Activated T-cell treated with anti-CD3 and anti-CD28 coated beads for 4 hours (primary cell): ENCODE measurements around the gene ABCC5.
"Not testable (repeated sequence)": the region's sequence is repeated elsewhere in the genome, so short reads cannot be mapped to it uniquely, and the experiment has no call there.

Experiments used
- DNase-seq: peaks from one replicate; pipeline ENCODE4 v3.0.0-alpha.2; 2020

The ABCC5 gene

DNA sequence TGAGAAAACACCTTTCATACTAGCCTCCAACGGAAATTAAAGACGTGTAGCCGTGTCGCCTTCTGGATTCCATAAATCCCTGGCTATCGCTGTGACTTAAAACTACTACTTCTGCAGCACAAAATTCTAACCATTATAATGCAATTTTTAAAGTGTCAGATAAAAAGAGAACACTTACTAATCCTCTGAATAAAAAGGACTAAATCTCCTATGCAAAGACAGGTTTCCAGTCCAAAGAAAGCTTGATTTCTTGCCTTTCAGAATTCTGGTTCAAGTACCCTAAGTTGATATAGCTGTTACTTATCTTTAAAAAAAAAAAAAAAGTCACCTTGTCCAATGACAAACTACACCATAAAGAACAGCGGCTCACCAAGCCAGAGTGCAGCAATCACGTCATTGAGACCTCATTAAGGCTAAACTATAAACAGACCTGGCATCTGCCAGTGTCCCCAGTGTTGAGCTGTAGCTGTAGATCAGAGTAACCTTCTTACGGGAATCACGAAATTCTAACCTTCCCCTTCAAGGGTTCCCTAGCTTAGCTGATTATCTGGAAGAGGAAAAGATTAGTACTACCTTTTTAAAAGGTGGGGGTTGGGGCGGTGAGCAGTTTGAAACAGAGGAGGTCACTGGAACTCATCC is 2.2 kb downstream of the ABCC5 start:
- no peak for DNase-seq

DNA sequence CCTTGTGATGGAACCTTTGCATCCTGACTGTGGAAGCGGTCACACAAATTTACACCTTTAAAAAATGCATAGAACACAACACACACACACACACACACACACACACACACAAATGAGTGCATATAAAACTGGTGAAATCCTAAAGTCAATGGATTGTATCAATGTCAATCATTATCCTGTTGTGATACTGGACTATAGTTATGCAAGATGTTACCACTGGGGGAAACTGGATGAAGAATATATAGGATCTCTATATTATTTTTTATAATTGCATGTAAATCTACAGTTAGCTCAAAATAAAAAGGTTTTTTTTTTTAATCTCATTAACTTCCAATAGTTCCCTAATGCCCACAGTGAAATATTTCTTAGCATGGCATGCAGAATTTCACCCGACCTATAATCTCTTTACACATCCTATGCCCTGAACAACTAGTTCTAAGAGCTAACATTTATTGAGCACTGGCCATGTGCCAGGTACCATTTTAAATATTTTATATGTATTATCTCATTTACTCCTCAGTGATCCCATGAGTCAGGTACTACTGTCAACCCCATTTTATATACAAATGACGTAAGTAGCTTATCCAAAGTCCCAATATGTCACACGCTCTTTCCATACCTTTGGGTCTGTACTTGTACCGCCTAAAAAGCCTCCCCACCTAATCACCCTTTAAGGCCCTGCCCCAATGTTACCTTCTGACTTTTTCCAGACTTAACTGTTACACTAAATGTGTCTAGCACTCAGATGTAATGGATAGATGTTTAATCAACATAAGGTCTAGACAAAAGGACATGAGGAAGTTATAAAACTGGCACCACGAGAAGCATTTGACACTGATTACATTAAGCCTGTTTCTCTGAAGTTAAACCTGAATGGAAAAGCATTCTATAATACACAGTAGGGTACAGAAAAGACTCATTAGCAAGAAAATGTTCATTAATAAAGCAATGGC is 5.5 kb downstream of the ABCC5 start:
- no peak for DNase-seq

DNA sequence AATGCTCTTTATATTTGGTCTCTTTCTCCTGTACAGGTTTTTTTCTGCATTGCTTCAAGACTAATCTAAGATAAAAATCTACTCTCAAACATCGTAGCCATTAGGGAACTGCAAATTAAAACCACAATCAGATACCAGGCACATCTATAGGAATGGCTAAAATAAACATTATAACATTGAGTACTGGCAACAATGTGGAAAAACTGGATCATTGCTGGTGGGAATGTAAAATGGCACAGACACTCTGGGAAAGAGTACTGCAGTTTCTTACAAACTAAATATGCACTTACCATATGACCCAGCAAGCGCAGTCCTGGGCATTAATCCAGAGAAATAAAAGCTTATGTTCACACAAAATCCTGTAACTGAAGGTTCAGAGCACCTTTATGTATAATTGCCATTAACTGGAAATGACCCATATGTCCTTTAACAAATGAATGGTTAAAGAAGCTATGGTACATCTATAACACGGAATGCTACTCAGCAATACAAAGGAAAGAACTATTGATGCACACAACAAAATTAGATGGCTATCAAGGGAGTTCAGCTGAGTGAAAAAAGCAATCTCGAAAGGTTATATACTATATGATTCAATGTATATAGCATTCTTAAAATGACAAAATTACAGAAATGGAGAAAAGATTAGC is 6.3 kb downstream of the ABCC5 start:
- no peak for DNase-seq

DNA sequence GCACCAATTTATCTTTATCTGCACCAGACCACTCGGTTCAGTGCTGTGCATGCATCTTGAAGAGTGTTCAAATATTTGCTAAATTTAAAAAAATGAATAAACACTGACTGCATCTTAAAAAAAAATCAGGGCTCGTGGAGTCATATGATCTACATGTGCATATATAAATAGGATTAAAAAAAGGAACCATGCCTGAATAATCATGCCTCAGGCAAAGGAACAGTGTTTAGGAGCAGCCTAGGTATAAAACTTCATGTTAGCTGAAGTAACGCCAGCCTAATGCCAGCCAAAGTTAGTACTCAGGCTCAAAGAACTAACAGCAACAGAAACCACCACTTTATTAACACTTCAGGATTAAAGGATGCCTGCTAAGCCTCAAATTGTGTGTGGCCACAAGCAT is 9.5 kb downstream of the ABCC5 start:
- DNase-seq: no peak

DNA sequence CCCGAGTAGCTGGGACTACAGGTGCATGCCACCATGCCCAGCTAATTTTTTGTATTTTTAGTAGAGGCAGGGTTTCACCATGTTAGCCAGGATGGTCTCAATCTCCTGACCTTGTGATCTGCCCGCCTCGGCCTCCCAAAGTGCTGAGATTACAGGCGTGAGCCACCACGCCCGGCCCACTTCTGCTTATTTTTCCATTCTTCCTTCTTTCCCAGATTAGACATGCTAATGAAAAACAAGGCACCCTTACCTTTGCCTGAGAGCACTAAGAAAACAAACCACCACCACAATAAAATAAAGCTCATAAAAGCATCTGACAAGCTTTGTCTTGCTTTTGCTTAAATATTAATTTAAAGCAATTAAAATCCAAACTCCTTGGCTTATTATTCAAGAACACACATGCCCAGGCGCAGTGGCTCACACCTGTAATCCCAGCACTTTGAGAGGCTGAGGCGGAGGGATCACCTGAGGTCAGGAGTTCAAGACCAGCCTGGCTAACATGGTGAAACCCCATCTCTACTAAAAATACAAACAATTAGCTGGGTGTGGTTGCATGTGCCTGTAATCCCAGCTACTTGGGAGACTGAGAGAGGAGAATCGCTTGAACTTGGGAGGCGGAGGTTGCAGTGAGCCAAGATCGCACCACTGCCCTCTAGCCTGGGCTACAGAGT is 10.4 kb downstream of the ABCC5 start:
- not testable (repeated sequence) for DNase-seq

DNA sequence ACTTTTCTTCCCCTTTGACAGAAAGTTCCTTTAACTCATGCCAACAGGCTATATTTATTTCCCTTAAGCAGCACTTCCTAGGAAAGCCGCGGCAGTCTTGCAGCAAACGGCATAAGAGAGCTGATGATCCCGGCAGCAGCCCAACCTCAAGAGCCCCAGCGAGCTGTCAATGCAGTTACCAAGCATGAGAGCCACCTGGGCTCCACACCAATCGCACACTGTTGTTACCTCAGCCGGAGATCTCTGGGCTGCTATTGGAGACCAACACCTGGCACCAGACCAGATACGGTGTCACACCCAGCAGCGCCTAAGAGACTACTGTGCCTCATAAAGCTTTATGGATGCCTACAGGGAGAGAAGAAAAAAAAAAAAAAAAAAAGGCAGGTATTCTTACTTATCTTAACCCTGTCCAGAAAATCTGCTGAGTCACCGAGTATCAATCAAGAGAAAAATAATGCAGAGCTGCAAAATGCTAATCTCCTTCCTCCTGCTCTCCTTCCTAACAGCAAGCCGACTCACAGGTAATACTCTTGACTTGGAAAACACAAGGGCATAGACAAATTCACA is 11.7 kb downstream of the ABCC5 start:
- DNase-seq: no peak

DNA sequence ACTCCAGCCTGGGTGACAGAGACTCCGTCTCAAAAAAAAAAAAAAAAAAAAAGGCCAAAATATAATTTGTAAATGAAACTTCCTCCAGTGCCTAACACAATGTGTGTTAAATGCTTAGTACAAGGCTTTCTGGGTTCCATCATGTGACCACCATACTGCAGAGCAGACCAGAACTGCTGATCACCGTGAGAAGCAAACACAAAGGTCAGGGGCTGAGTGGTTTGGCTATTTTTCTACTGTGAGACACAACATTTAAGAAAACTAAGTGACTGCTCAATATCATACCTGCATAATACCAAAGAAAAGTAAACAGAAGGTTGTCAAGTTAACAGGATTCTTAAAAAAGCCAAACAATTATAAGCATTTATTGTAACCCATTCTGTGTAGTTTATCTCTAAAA is 13.2 kb downstream of the ABCC5 start:
- DNase-seq: no peak

GRCh38 chr3:184003187-184003967 is 14.3 kb downstream of the ABCC5 start:
- no peak for DNase-seq

- DNase-seq: no peak
Observed at GRCh38 chr3:184002469-184002868, 15.2 kb downstream of the ABCC5 start.

DNA sequence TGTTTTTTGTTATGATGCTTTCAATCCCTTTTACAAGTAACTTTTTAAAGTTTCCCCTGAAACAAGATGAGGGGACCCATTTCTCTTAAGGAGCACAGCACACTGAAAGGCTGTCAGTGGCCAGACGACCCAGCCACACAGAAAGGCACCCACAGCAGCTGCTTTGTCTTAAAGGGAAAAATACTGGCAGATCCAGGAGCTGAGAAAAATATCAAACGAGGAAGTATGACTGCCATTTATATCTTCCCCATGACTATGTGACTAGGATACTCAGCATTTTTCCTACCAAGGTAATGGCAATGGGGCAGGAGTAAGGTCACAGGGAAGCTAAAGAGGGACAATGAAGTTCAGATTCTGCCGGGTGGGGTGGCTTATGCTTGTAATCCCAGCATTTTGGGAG is 15.9 kb downstream of the ABCC5 start:
- no peak for DNase-seq

DNA sequence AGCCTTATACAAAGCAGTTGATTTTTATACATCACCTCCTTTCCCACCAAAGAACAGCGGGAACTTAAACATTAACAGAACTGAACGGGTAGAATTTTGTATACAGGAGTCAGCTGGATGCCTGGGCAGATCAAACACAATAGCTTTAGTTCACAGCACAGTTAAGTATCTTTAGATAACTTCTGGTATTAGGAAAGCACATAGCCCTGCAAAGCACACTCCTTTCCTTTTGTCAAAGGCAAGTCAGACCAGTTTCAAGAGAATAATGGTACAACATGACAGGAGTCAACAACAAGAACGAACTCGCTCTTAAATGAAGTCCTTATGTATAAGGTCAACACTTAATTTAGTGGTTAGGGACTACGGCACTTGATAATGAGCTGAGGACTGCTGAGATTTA is 26.3 kb downstream of the ABCC5 start:
- DNase-seq: no peak

DNA sequence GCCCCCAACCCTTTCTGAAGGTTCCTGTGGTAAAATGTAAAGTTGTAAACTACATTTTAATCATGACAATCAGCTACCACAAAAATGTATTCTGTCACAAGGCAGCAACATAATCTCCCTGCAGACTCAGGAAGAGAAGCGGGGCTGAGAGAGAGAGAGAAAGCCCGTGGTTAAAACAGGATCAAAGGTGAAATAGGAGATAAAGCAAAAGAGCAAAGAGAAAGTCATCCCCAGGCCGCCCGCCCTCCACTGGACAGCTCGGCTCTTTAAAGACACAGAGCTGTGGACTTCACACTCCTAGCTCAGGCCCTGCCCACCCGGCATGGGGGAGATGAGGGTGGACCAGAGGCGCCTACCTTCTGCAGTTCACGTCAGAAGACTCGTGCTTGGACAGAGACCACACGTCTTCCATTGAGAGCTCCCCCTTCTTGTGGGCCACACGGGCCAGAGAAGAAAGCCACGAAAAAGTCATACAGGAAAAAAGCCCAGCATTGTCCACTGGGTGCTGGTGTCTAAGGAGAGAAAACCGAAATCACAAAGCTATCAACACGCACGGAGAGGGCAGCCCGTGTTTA is 29.4 kb downstream of the ABCC5 start:
- no peak for DNase-seq

- no peak for DNase-seq
Observed at GRCh38 chr3:183987000-183987600, 30.6 kb downstream of the ABCC5 start.

DNA sequence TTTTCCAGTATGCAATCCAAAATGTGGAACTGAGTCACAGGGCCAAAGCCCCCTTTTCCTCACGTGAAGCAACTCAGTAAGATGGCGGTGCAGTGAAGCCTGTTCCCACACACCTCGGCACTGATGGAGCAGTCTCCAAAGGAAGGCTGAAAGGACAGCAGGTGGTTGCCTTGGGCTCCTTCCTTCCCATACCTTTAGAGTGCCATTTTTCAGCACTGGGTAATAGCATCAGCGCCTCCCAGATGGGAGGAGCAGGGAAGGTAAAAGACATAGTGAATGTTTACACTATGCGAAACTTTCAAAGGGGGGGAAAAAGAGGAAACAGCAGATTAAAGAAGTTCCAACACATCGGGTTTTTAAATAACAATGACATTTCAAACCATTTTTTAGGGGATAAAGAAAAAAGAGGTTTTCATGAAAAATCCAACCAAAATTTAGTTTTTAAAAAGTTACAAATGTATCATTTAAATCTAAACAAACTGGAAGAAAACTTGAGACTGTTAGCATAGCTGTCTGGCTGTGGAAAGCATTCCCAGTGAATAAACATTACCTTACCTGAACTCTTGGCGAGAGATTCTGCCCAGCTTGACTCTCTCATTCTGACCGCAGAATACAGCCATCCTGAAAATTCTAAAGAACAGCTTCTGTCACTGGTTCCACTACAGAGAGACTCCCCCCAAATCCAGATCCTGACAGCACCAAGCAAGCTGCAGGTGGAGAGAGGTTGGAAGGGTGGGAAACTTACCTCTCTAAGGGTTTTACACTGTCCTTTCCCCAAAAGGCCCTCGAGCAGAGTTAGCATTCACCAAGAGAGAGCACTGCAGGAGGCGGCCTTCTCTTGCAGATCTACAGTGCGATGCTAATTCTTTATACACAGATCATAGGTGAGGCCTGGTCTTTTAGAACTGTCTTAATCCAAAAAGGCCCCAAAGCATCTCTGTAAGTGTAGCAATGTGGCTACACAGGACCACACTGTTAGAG is 32.6 kb downstream of the ABCC5 start:
- DNase-seq: no peak

DNA sequence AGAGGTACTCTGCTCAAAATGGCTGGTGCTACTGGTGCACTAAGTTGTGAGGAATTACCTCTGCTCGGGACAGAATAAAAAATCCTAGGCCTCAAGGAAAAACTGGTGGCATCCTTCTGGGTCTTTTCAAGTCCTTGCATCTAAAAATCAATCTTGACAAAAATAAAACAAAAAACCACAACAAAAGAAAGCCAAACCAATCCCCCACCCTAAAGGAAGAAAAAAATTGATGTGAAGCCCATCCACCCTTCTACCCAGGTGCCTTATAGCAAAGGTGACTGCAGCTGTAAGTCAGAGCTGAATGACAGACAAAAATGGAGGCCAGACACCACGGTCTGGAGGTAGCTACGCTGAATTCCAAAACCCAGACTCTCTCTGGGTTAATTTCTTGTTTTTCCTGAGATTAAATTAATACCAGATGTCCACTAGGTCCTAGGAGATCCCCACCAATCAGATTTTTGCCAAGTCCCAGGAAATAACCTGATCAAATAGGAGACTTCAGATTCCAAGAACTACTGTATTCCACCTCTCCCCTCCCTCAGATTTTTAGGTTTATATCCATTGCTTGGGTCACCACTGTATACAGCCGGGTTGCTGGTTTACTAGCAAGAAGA is 33.5 kb downstream of the ABCC5 start:
- no peak for DNase-seq

- no peak for DNase-seq
Observed at GRCh38 chr3:183981990-183982644, 35.6 kb downstream of the ABCC5 start.

DNA sequence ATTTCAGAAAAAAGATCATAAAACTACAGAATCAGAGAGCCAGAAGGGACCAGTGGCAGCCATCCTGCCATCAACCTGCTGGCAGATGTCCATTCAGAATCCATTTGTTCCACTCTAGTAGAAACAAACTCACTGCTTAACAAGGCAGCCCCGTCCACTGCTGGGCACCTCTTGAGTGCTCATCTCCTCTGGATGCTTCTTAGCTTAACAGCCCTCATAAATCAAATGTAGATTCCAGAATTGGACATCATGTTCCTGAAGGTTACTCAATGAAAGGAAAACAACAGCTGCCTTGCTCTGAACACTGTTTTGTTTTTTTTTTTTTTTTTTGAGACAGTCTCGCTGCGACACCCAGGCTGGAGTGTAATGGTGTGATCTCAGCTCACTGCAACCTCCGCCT is 37.3 kb downstream of the ABCC5 start:
- no peak for DNase-seq

- no peak for DNase-seq
Observed at GRCh38 chr3:183975981-183976662, 41.6 kb downstream of the ABCC5 start.
